Stimulated activated CD4-positive, alpha-beta T cell treated with anti-CD3 and anti-CD28 coated beads, Interleukin-12 subunit alpha, Interleukin-12 subunit beta, amount 100 ng/mL, for 4 hours (primary cell): ENCODE data around the gene STK10.

Experiments
- DNase-seq: peaks from one replicate; pipeline ENCODE4 v3.0.0-alpha.2; 2020

Gene STK10

DNA sequence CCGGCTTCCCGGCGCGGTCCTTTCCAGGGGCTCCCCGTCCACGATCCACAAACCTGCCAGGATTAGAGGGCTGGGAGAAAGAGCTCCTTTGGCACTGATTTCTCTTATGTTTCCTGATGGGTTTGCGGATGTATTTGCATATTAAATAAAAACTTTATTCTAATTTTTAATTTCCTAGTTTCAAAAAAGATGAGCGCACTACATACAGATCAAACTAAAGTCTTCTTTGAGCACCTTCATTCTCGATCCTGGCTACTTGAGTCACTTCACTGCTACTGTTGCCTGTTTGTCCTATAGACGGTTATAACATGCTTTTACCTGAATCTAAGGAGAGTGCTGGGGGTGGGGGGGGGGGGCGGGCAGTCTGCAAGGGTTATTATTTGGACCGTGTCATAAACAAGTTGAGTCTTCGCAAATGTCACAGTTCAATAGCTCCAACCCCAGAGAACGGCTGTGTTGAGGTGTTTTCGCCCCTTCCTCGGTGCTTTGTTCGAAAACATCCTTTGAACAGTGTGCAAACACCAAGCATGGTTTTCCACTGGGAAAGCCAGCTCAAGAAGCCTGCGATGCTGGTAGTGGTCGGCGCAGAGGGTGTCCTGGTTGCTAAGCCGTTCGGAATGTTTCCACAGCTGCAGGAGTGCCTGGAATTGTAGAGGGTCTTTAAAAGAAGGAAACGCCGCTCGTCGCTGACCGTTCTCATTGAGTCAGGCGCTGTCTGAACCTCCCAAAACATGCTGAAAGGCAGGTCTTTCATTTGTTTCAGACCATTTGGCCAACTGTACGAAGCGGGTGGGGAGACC lies 1.1 kb upstream of the STK10 start:
- DNase-seq: no peak

GRCh38 chr5:172187118-172188032 lies 649 bp downstream of the STK10 start:
- DNase-seq: peak; percentile 58

GRCh38 chr5:172186114-172186695 lies 1.8 kb downstream of the STK10 start:
- DNase-seq: no peak

DNA sequence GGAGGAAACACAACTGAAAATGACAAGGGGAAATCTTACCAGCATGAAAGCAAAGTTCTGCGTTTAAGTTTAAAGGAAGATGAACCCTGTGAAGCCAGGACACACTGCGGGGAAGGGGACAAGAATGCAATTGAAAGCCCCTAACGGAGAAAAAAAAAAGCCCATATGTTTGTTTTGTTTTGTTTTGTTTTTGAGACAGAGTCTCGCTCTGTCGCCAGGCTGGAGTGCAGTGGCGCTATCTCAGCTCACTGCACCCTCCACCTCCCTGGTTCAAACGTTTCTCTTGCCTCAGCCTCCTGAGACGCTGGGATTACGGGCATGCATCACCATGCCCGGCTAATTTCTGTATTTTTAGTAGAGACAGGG lies 2.9 kb downstream of the STK10 start:
- DNase-seq: no peak

GRCh38 chr5:172183881-172184280 lies 4.1 kb downstream of the STK10 start:
- no peak for DNase-seq

- no peak for DNase-seq
Observed at GRCh38 chr5:172182291-172182690, 5.7 kb downstream of the STK10 start.

DNA sequence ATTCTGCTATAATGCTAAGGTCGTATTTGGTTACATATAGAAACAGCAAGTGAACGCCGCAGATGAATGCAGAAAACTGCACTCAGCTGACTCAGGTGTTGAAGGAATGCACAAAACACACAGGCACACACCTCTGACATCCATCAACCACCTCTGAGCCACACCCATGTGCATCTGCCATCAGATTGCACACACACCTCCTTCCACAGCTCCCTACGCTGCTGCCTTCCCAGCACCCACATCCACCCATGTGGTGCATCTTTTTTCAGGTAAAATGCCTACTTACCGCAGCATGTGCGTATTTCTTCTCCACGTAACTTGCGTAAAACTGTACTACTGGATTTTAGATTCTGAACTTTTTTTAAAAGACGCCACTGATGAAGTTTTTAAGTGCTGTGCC lies 7.1 kb downstream of the STK10 start:
- no peak for DNase-seq

GRCh38 chr5:172178991-172179989 lies 8.7 kb downstream of the STK10 start:
- no peak for DNase-seq

DNA sequence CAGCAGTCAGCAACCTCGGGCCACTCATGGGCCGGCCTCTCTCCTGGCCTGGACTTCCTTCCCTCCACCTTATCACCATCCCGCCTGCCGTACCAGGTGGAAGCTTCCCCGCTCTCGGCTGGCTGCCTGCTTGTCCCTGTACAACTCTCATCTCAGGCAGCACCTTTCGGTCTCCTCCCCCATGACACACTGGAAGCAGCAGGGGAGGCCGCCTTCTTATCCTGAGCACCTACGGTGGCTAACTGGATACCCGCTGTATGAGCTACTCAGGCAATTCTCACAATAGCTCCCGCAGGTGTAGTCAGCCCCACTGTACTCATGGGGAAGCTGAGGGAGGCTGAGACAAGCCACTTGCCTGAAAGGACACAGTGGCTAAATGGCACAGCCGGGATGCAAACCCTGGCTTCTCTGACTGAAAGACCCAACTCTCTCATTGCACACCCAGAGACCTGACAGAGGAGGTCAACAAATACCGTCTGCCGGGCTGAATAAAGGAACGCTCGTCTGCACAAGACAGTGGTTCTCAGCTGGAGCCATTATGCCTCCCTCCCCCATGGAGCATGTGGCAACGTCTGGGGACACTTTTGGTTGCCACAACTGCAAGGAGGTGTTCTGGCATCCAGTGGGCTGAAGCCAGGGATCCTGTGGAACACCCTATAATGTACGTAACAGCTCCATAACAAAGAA lies 9.6 kb downstream of the STK10 start:
- DNase-seq: no peak

DNA sequence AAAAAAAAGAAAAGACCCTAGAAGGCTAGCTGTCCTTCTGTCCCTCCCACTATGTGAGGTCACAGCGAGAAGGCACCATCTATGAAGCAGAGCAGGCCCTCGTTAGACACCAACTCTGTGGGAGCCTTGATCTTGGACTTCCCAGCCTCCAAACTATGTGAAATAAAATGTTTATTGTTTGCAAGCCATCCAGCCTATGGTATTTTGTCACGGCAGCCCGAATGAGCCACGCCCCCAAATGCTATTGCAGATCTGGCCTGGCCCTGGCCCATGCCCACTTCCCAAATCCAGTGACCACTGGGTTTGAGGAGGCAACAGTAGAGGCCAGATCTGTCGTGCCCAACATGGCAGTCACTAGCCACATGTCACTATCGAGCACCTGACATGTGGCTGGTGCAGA lies 10.8 kb downstream of the STK10 start:
- DNase-seq: no peak

GRCh38 chr5:172175263-172175719 lies 12.7 kb downstream of the STK10 start:
- peak; percentile 77 for DNase-seq

- DNase-seq: peak; percentile 59
Observed at GRCh38 chr5:172173564-172174153, 14.4 kb downstream of the STK10 start.

GRCh38 chr5:172172912-172173563 lies 15.0 kb downstream of the STK10 start:
- DNase-seq: no peak

- no peak for DNase-seq
Observed at GRCh38 chr5:172171118-172171517, 16.9 kb downstream of the STK10 start.

DNA sequence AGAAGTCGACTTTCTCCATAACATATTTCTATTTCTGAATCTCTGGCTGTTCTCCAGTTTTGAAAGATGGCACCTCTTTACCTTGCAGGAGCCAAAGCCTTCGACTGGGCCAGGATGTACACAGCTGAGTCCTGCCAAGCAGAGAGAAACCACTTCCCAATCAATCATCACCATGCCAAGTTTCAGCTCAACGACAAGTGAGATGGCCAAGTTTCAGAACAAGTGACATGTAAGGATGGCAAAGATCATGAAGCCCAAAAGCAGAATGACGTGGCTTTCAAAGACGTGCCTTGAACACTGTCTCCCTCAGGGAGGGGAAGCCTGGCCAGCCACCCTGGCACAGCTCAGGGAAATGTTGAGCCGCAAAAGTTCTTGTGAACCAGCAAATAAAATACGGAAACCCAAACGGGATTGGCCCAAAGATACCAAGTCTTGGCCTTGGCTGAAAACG lies 17.7 kb downstream of the STK10 start:
- DNase-seq: no peak

- DNase-seq: no peak
Observed at GRCh38 chr5:172169216-172169615, 18.8 kb downstream of the STK10 start.

DNA sequence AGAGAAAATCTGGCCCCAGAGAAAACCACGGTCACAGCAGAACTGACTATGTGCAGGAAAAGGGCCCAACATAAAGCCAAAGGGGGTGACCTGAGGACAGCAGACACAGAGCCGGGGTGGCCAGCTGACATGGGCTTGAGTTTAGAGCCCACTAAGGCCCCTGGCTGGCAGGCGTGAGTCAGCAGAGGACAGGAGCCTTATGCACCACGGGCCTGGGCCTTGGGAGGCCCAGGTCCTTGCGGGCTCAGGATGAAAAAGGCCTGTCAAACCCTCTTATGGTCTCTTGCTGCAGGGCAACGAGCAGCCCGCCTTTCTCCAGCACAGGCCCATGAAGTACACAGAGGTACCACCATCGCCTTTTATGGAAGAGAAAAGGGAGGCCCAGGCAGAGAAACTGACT lies 19.7 kb downstream of the STK10 start:
- DNase-seq: no peak

DNA sequence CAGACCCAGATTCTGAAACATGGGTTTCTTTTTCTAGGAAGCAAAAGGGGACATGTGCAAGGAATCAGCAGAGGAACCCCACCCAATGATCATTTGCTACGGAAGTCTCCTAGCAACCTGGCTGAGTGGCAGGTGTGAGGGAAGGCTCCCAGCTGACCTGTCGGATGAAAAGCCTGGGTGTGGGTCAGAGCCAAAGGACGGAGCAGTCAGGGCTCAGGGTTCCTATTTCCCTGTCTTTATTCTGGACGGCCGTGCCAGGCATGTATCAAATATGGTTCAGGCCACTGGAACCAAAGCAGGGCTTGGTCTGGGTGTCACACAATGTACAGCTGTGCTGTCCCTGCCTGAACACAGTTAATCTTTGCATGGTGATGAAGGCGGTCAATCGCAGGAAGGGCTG lies 20.1 kb downstream of the STK10 start:
- DNase-seq: no peak

GRCh38 chr5:172166030-172166826 lies 21.8 kb downstream of the STK10 start:
- DNase-seq: no peak

DNA sequence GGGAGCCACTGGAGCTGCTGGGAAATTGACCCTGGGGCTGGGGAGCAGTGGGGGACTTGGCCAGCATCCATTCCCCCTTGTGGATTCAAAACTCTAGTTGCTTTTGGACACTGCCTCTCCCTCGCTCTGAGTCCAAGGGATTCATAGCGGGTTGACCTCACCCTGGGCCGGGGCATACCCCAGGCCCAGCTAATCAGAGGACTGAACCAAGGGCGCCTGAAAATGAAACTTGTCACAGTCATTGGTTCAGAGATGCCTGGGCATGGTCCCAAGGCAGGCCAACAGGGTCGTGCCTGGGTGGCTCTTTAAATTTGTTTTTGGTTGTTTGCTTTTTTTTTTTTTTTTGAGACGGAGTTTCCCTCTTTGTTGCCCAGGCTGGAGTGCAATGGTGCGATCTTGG lies 22.6 kb downstream of the STK10 start:
- DNase-seq: no peak
